GM23338 (cell line): ENCODE results near the gene ZNF532. TPM values are rescaled to one million over a fixed set of nuclear protein-coding genes. Genes with fewer than 3 reads are reported as not detected.

ENCODE experiments used
- ATAC-seq: fragments of 200-7000 bp; cut with Tn5 transposase; 3 replicates; pipeline ENCODE4 v1.9.1; 2020
- DNase-seq: peaks from one replicate; pipeline ENCODE4 v3.0.0-alpha.2; 2015; ENCODE audit warnings: low spot score
- H2AFZ ChIP-seq: fragments of 200-600 bp; sonication (generic); 2 replicates; pipeline ENCODE4 v1.8.0; 2016; ENCODE audit warnings: antibody characterized with exemption, mild to moderate bottlenecking, moderate library complexity
- H3F3A ChIP-seq: fragments of 200-600 bp; sonication (generic); replicated peaks from 2 replicates; pipeline ENCODE4 v1.8.0; 2017; ENCODE audit warnings: antibody characterized with exemption, mixed run types, low read depth
- H3K27ac ChIP-seq: fragments of 200-600 bp; sonication (generic); 2 replicates; pipeline ENCODE4 v1.6.1; 2016; ENCODE audit warnings: low read depth
- H3K27me3 ChIP-seq: fragments of 200-600 bp; sonication (generic); 2 replicates; pipeline ENCODE4 v1.8.0; 2016; ENCODE audit warnings: mild to moderate bottlenecking, mixed run types, moderate library complexity; ENCODE audit not compliant: insufficient read depth
- H3K36me3 ChIP-seq: fragments of 200-600 bp; sonication (generic); 2 replicates; pipeline ENCODE4 v1.8.0; 2016; ENCODE audit warnings: mild to moderate bottlenecking; ENCODE audit not compliant: insufficient read depth
- H3K4me1 ChIP-seq: fragments of 200-600 bp; sonication (generic); 2 replicates; pipeline ENCODE4 v1.8.0; 2016; ENCODE audit warnings: mild to moderate bottlenecking, moderate library complexity; ENCODE audit not compliant: insufficient read depth
- H3K4me2 ChIP-seq: fragments of 200-600 bp; sonication (generic); 2 replicates; pipeline ENCODE4 v1.7.1; 2017; ENCODE audit warnings: mixed run types
- H3K4me3 ChIP-seq: fragments of 200-600 bp; sonication (generic); 2 replicates; pipeline ENCODE4 v1.6.1; 2016; ENCODE audit warnings: mixed run types
- H3K79me2 ChIP-seq: fragments of 200-600 bp; sonication (generic); replicated peaks from 2 replicates; pipeline ENCODE4 v1.8.0; 2017; ENCODE audit warnings: mild to moderate bottlenecking; ENCODE audit not compliant: insufficient read depth
- H3K9me2 ChIP-seq: fragments of 200-600 bp; sonication (generic); 2 replicates; pipeline ENCODE4 v1.8.0; 2017; ENCODE audit not compliant: insufficient read depth
- H4K20me1 ChIP-seq: fragments of 200-600 bp; sonication (generic); replicated peaks from 2 replicates; pipeline ENCODE4 v1.8.0; 2017; ENCODE audit warnings: mild to moderate bottlenecking; ENCODE audit not compliant: insufficient read depth
- H3K27ac Mint-ChIP-seq: 2 replicates; pipeline ENCODE4 v1.8.0; 2020; ENCODE audit warnings: inconsistent platforms, mild to moderate bottlenecking, moderate library complexity, mixed read lengths
- H3K27me3 Mint-ChIP-seq: 3 replicates; pipeline ENCODE4 v1.8.0; 2022; ENCODE audit warnings: low read depth, mild to moderate bottlenecking, moderate library complexity, mixed read lengths, inconsistent platforms; ENCODE audit not compliant: insufficient read depth, poor library complexity
- H3K36me3 Mint-ChIP-seq: 3 replicates; pipeline ENCODE4 v1.8.0; 2021; ENCODE audit warnings: low read depth, mild to moderate bottlenecking, inconsistent platforms, moderate library complexity, mixed read lengths
- H3K4me1 Mint-ChIP-seq: 3 replicates; pipeline ENCODE4 v1.8.0; 2020; ENCODE audit warnings: mild to moderate bottlenecking, inconsistent platforms, mixed read lengths
- H3K4me3 Mint-ChIP-seq: 3 replicates; pipeline ENCODE4 v1.8.0; 2021; ENCODE audit warnings: moderate library complexity, mild to moderate bottlenecking, inconsistent platforms, mixed read lengths
- H3K9me3 Mint-ChIP-seq: 3 replicates; pipeline ENCODE4 v1.8.0; 2020; ENCODE audit warnings: moderate library complexity, mild to moderate bottlenecking, inconsistent platforms, mixed read lengths
- NANOG ChIP-seq: IDR thresholded peaks from 2 replicates; pipeline ENCODE4 v1.6.1; 2016; ENCODE audit warnings: antibody characterized with exemption, borderline replicate concordance
- POLR2AphosphoS5 ChIP-seq: IDR thresholded peaks from 2 replicates; pipeline ENCODE4 v1.6.1; 2016; ENCODE audit warnings: antibody characterized with exemption, low read depth
- ZNF331 ChIP-seq: fragments of 250-450 bp; sonication (Bioruptor Pico); IDR thresholded peaks from 2 replicates; pipeline ENCODE4 v1.5.0; 2020; ENCODE audit warnings: low read depth, mild to moderate bottlenecking, moderate library complexity
- polyA plus RNA-seq: library from polyadenylated mRNA; unstranded; fragments of >200 nt; fragmentation: Nextera tagmentation; extraction: Ambion mirVana; gene quantifications from 2 replicates; pipeline ENCODE4 v1.2.1, GENCODE V29; 2016
- total RNA-seq: library from RNA; depleted of rRNA; stranded (reverse); fragments of >200 nt; shearing (Covaris generic); gene quantifications from 2 replicates; pipeline ENCODE4 v1.2.3, GENCODE V29; 2014
- TF ChIP-seq, protein P1 (sequence below): IDR thresholded peaks from 2 replicates; pipeline ENCODE4 v1.6.1; 2016; ENCODE audit warnings: antibody characterized with exemption
- TF ChIP-seq, protein P2 (sequence below): IDR thresholded peaks from one replicate; pipeline ENCODE4 v1.6.1; 2018; ENCODE audit warnings: antibody characterized with exemption; ENCODE audit not compliant: unreplicated experiment
- TF ChIP-seq, protein P3 (sequence below): fragments of 250-450 bp; sonication (Bioruptor Pico); IDR thresholded peaks from 2 replicates; pipeline ENCODE4 v1.5.0; 2020; ENCODE audit warnings: mild to moderate bottlenecking, moderate library complexity
- TF ChIP-seq, protein P4 (sequence below), 2 experiments: fragments of 200-600 bp in 1 of 2; sonication (generic) in 1 of 2; conservative IDR thresholded peaks; 2 replicates each; pipeline versions ENCODE4 v1.5.1 to v1.6.1; 2016 to 2017; ENCODE audit warnings: antibody characterized with exemption in 2 of 2, low read depth in 2 of 2, mild to moderate bottlenecking in 2 of 2, moderate library complexity in 1 of 2

ZNF532 gene
- total and polyA plus RNA-seq, 2 experiments from 2014 or later: 51.5 to 225 TPM

DNA sequence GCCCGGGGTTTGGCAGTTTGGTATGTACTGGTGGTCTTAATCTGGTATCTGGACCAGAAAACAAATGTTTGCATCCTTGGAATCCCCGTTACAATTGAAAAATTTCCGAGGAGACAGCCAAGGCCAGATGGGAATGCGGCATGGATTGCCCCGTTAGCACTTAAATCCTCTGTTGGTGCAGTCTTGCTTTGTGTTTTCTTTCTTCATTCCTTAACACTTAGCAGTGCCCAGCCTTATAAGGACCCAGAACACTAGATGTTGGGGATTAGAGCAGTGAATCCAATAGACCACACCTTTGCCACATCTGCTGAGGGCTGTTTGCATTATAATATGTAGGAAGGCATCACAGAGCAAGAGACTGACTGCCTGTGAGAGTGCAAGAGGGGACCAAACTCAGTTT, 12.8 kb upstream of the ZNF532 start:
- TF ChIP-seq, protein P1, sequence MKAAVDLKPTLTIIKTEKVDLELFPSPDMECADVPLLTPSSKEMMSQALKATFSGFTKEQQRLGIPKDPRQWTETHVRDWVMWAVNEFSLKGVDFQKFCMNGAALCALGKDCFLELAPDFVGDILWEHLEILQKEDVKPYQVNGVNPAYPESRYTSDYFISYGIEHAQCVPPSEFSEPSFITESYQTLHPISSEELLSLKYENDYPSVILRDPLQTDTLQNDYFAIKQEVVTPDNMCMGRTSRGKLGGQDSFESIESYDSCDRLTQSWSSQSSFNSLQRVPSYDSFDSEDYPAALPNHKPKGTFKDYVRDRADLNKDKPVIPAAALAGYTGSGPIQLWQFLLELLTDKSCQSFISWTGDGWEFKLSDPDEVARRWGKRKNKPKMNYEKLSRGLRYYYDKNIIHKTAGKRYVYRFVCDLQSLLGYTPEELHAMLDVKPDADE: no peak
- no peak for TF ChIP-seq ZNF331
- 0 out of 2 replicates have a peak, but pooled peaks have one; percentile 22 for TF ChIP-seq NANOG
- peak; percentile 32; the same call in 1 of the 2 replicates for TF ChIP-seq POLR2AphosphoS5
- Histone ChIP-seq H3K27ac (peak overlapping the region; percentile 100), H4K20me1 (no peaks in the 10 kb centered on the region), H3K4me3 (no peak overlapping the region), H3K27me3 (no peaks in the 10 kb centered on the region), H3K9me2 (no peaks in the 10 kb centered on the region), H3F3A (peaks cover 13% of the 10 kb centered on the region), H3K4me1 (peaks cover 46% of the 10 kb centered on the region), H2AFZ (no peak overlapping the region), H3K79me2 (no peaks in the 10 kb centered on the region), H3K36me3 (no peaks in the 10 kb centered on the region), H3K4me2 (peak overlapping the region; percentile 67; the same call in 1 of the 2 replicates)
- peak; percentile 70 for DNase-seq
- Mint-ChIP-seq H3K4me1 (peaks cover 49% of the 10 kb centered on the region), H3K27ac (no peak overlapping the region), H3K36me3 (peaks cover 7% of the 10 kb centered on the region; the same call in 1 of the 3 replicates), H3K27me3 (peaks cover 26% of the 10 kb centered on the region), H3K9me3 (peaks cover 5% of the 10 kb centered on the region; the same call in 2 of the 3 replicates), H3K4me3 (no peak overlapping the region)
- peak; percentile 12 for ATAC-seq

DNA sequence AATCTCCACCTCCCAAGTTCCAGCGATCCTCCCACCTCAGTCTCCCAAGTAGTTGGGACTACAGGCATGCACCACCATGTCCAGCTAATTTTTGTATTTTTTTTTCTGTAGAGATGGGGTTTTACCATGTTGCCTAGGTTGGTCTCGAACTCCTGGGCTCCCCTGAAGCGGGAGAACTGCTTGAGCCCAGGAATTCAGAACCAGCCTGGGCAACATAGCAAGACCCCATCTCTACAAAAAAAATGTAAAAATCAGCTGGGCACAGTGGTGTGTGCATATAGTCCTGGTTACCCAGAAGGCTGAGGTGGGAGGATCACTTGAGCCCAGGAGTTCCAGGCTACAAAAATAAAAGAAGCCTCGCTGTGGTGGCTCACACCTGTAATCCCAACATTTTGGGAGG, 12.0 kb upstream of the ZNF532 start:
- Mint-ChIP-seq H3K4me1 (peaks cover 42% of the 10 kb centered on the region), H3K27ac (no peak overlapping the region)
- TF ChIP-seq, protein P2, sequence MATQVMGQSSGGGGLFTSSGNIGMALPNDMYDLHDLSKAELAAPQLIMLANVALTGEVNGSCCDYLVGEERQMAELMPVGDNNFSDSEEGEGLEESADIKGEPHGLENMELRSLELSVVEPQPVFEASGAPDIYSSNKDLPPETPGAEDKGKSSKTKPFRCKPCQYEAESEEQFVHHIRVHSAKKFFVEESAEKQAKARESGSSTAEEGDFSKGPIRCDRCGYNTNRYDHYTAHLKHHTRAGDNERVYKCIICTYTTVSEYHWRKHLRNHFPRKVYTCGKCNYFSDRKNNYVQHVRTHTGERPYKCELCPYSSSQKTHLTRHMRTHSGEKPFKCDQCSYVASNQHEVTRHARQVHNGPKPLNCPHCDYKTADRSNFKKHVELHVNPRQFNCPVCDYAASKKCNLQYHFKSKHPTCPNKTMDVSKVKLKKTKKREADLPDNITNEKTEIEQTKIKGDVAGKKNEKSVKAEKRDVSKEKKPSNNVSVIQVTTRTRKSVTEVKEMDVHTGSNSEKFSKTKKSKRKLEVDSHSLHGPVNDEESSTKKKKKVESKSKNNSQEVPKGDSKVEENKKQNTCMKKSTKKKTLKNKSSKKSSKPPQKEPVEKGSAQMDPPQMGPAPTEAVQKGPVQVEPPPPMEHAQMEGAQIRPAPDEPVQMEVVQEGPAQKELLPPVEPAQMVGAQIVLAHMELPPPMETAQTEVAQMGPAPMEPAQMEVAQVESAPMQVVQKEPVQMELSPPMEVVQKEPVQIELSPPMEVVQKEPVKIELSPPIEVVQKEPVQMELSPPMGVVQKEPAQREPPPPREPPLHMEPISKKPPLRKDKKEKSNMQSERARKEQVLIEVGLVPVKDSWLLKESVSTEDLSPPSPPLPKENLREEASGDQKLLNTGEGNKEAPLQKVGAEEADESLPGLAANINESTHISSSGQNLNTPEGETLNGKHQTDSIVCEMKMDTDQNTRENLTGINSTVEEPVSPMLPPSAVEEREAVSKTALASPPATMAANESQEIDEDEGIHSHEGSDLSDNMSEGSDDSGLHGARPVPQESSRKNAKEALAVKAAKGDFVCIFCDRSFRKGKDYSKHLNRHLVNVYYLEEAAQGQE: no peak
- no peak for TF ChIP-seq NANOG
- TF ChIP-seq, protein P1: no peak
- TF ChIP-seq POLR2AphosphoS5: no peak
- TF ChIP-seq, protein P3, sequence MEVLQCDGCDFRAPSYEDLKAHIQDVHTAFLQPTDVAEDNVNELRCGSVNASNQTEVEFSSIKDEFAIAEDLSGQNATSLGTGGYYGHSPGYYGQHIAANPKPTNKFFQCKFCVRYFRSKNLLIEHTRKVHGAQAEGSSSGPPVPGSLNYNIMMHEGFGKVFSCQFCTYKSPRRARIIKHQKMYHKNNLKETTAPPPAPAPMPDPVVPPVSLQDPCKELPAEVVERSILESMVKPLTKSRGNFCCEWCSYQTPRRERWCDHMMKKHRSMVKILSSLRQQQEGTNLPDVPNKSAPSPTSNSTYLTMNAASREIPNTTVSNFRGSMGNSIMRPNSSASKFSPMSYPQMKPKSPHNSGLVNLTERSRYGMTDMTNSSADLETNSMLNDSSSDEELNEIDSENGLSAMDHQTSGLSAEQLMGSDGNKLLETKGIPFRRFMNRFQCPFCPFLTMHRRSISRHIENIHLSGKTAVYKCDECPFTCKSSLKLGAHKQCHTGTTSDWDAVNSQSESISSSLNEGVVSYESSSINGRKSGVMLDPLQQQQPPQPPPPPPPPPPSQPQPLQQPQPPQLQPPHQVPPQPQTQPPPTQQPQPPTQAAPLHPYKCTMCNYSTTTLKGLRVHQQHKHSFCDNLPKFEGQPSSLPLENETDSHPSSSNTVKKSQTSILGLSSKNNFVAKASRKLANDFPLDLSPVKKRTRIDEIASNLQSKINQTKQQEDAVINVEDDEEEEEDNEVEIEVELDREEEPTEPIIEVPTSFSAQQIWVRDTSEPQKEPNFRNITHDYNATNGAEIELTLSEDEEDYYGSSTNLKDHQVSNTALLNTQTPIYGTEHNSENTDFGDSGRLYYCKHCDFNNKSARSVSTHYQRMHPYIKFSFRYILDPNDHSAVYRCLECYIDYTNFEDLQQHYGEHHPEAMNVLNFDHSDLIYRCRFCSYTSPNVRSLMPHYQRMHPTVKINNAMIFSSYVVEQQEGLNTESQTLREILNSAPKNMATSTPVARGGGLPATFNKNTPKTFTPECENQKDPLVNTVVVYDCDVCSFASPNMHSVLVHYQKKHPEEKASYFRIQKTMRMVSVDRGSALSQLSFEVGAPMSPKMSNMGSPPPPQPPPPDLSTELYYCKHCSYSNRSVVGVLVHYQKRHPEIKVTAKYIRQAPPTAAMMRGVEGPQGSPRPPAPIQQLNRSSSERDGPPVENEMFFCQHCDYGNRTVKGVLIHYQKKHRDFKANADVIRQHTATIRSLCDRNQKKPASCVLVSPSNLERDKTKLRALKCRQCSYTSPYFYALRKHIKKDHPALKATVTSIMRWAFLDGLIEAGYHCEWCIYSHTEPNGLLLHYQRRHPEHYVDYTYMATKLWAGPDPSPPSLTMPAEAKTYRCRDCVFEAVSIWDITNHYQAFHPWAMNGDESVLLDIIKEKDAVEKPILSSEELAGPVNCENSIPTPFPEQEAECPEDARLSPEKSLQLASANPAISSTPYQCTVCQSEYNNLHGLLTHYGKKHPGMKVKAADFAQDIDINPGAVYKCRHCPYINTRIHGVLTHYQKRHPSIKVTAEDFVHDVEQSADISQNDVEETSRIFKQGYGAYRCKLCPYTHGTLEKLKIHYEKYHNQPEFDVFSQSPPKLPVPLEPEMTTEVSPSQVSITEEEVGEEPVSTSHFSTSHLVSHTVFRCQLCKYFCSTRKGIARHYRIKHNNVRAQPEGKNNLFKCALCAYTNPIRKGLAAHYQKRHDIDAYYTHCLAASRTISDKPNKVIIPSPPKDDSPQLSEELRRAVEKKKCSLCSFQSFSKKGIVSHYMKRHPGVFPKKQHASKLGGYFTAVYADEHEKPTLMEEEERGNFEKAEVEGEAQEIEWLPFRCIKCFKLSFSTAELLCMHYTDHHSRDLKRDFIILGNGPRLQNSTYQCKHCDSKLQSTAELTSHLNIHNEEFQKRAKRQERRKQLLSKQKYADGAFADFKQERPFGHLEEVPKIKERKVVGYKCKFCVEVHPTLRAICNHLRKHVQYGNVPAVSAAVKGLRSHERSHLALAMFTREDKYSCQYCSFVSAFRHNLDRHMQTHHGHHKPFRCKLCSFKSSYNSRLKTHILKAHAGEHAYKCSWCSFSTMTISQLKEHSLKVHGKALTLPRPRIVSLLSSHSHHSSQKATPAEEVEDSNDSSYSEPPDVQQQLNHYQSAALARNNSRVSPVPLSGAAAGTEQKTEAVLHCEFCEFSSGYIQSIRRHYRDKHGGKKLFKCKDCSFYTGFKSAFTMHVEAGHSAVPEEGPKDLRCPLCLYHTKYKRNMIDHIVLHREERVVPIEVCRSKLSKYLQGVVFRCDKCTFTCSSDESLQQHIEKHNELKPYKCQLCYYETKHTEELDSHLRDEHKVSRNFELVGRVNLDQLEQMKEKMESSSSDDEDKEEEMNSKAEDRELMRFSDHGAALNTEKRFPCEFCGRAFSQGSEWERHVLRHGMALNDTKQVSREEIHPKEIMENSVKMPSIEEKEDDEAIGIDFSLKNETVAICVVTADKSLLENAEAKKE (CRISPR knock-in tag): no peak
- TF ChIP-seq, protein P4, sequence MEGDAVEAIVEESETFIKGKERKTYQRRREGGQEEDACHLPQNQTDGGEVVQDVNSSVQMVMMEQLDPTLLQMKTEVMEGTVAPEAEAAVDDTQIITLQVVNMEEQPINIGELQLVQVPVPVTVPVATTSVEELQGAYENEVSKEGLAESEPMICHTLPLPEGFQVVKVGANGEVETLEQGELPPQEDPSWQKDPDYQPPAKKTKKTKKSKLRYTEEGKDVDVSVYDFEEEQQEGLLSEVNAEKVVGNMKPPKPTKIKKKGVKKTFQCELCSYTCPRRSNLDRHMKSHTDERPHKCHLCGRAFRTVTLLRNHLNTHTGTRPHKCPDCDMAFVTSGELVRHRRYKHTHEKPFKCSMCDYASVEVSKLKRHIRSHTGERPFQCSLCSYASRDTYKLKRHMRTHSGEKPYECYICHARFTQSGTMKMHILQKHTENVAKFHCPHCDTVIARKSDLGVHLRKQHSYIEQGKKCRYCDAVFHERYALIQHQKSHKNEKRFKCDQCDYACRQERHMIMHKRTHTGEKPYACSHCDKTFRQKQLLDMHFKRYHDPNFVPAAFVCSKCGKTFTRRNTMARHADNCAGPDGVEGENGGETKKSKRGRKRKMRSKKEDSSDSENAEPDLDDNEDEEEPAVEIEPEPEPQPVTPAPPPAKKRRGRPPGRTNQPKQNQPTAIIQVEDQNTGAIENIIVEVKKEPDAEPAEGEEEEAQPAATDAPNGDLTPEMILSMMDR (conservative IDR thresholded peaks at IDR 0.05; ENCODE audit: low read depth in 2 of 2): no peak

More for the DNA sequence above, 12.0 kb upstream of the ZNF532 start:
- Mint-ChIP-seq H3K27me3 (peaks cover 19% of the 10 kb centered on the region), H3K36me3 (peaks cover 7% of the 10 kb centered on the region; the same call in 1 of the 3 replicates), H3K9me3 (peaks cover 5% of the 10 kb centered on the region; the same call in 1 of the 3 replicates), H3K4me3 (no peak overlapping the region)
- no peaks in the 10 kb centered on the region for H3K79me2 ChIP-seq
- H3K36me3 ChIP-seq: no peaks in the 10 kb centered on the region
- H3K4me3 ChIP-seq: no peak overlapping the region
- ATAC-seq: no peak
- peaks cover 10% of the 10 kb centered on the region for H3F3A ChIP-seq
- H3K27me3 ChIP-seq: no peaks in the 10 kb centered on the region
- H3K4me1 ChIP-seq: peaks cover 44% of the 10 kb centered on the region
- DNase-seq: no peak
- H3K9me2 ChIP-seq: no peaks in the 10 kb centered on the region
- H3K4me2 ChIP-seq: no peak overlapping the region
- no peak overlapping the region for H2AFZ ChIP-seq
- no peak overlapping the region for H3K27ac ChIP-seq
- H4K20me1 ChIP-seq: no peaks in the 10 kb centered on the region
